ENCODE data around the gene LDB1.

DNA sequence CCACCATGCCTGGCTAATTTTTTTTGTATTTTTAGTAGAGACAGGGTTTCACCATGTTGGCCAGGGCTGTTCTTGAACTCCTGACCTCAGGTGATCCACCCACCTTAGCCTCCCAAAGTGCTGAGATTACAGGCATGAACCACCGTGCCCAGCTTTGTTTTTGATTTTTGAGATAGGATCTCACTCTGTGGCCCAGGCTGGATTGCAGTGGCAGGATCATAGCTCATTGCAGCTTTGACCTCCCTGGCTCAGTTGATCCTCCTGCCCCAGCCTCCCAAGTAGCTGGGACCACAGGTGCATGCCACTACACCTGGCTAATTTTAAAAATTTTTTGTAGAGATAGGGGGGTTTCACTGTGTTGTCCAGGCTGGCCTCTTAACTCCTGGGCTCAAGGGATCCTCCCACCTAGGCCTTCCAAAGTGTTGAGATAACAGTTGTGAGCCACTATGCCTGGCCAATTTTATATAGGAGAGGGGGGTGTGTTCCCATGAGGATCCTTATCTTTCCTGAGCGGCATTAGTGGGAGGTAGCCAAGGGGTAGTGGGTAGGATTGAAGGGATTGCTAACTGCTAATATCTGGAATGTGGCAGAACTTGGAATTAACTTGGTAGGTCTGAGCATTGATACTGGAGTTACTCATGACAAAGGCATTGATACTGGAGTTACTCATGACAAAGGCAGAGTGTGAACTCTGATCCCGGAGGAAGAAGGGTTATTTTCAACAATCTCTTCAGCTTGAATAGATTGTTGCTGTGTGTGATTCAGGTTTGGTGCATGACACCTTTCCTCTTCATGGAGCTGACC, 31.0 kb upstream of the LDB1 start:
- TF ChIP-seq EZH2 (IDR thresholded peaks at IDR 0.05; ENCODE audit: borderline replicate concordance, control insufficient read depth, low read depth, low read length) (no peak), RBBP5 (conservative IDR thresholded peaks at IDR 0.05) (no peak), CBX3 (IDR thresholded peaks at IDR 0.05; ENCODE audit: borderline replicate concordance, low read depth) (no peak), ATF7 (IDR thresholded peaks at IDR 0.05; ENCODE audit: low read depth) (no peak), CTCF (IDR thresholded peaks at IDR 0.05 in 2 of 3, conservative IDR thresholded peaks at IDR 0.05 in 1 of 3; ENCODE audit: control insufficient read depth in 2 of 3, extremely low read depth in 1 of 3, insufficient read depth in 1 of 3, low read depth in 3 of 3, low read length in 3 of 3) (no peak), JUND (IDR thresholded peaks at IDR 0.05; ENCODE audit: low read depth, low read length) (no peak), ZBTB33 (IDR thresholded peaks at IDR 0.05) (no peak), POLR2A (IDR thresholded peaks at IDR 0.05; ENCODE audit: low read depth, low read length) (no peak)
- TF ChIP-seq, protein P1, sequence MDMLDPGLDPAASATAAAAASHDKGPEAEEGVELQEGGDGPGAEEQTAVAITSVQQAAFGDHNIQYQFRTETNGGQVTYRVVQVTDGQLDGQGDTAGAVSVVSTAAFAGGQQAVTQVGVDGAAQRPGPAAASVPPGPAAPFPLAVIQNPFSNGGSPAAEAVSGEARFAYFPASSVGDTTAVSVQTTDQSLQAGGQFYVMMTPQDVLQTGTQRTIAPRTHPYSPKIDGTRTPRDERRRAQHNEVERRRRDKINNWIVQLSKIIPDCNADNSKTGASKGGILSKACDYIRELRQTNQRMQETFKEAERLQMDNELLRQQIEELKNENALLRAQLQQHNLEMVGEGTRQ (IDR thresholded peaks at IDR 0.05; ENCODE audit: borderline replicate concordance, low read depth, low read length) = no peak
- TF ChIP-seq, protein P2, sequence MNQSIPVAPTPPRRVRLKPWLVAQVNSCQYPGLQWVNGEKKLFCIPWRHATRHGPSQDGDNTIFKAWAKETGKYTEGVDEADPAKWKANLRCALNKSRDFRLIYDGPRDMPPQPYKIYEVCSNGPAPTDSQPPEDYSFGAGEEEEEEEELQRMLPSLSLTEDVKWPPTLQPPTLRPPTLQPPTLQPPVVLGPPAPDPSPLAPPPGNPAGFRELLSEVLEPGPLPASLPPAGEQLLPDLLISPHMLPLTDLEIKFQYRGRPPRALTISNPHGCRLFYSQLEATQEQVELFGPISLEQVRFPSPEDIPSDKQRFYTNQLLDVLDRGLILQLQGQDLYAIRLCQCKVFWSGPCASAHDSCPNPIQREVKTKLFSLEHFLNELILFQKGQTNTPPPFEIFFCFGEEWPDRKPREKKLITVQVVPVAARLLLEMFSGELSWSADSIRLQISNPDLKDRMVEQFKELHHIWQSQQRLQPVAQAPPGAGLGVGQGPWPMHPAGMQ (IDR thresholded peaks at IDR 0.05; ENCODE audit: borderline replicate concordance) = no peak
- TF ChIP-seq, protein P3, sequence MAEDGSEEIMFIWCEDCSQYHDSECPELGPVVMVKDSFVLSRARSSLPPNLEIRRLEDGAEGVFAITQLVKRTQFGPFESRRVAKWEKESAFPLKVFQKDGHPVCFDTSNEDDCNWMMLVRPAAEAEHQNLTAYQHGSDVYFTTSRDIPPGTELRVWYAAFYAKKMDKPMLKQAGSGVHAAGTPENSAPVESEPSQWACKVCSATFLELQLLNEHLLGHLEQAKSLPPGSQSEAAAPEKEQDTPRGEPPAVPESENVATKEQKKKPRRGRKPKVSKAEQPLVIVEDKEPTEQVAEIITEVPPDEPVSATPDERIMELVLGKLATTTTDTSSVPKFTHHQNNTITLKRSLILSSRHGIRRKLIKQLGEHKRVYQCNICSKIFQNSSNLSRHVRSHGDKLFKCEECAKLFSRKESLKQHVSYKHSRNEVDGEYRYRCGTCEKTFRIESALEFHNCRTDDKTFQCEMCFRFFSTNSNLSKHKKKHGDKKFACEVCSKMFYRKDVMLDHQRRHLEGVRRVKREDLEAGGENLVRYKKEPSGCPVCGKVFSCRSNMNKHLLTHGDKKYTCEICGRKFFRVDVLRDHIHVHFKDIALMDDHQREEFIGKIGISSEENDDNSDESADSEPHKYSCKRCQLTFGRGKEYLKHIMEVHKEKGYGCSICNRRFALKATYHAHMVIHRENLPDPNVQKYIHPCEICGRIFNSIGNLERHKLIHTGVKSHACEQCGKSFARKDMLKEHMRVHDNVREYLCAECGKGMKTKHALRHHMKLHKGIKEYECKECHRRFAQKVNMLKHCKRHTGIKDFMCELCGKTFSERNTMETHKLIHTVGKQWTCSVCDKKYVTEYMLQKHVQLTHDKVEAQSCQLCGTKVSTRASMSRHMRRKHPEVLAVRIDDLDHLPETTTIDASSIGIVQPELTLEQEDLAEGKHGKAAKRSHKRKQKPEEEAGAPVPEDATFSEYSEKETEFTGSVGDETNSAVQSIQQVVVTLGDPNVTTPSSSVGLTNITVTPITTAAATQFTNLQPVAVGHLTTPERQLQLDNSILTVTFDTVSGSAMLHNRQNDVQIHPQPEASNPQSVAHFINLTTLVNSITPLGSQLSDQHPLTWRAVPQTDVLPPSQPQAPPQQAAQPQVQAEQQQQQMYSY (CRISPR knock-in tag; IDR thresholded peaks at IDR 0.05) = no peak

All from GM12878 (cell line).